Ascending aorta (tissue), 2 donors: Measurements from ENCODE around the gene NT5DC4. TPM values are rescaled to one million over a fixed set of nuclear protein-coding genes. Genes with fewer than 3 reads are reported as not detected.

Experiments used
- DNase-seq, 2 donors: peaks; one replicate each; pipeline ENCODE4 v3.0.0-alpha.2; 2019; ENCODE audit warnings: low spot score in 2 of 2
- H3K27ac ChIP-seq, 2 donors: fragments of 200-600 bp; sonication (generic); one replicate each; pipeline ENCODE4 v1.5.1; 2016 to 2017; ENCODE audit warnings: mild to moderate bottlenecking in 1 of 2
- H3K27me3 ChIP-seq: fragments of 200-600 bp; sonication (generic); one replicate; pipeline ENCODE4 v1.5.1; 2017
- H3K36me3 ChIP-seq, 2 donors: fragments of 200-600 bp; sonication (generic); one replicate each; pipeline ENCODE4 v1.5.1; 2016
- H3K4me1 ChIP-seq, 2 donors: fragments of 200-600 bp; sonication (generic); one replicate each; pipeline ENCODE4 v1.5.1; 2016 to 2017; ENCODE audit warnings: mild to moderate bottlenecking in 1 of 2
- H3K4me3 ChIP-seq, 2 donors: fragments of 200-600 bp; sonication (generic); one replicate each; pipeline ENCODE4 v1.5.1; 2016 to 2017; ENCODE audit warnings: mild to moderate bottlenecking in 1 of 2
- H3K9me3 ChIP-seq, 2 donors: fragments of 200-600 bp; sonication (generic); one replicate each; pipeline ENCODE4 v1.5.1; 2016
- CTCF ChIP-seq, 3 experiments: fragments of 200-600 bp in 2 of 3; fragments of 450-650 bp in 1 of 3; sonication (generic) in 2 of 3; IDR thresholded peaks; one replicate each; pipeline ENCODE4 v1.5.1; 2016 to 2019; ENCODE audit warnings: antibody characterized with exemption in 3 of 3, mild to moderate bottlenecking in 1 of 3, moderate library complexity in 1 of 3
- intact Hi-C: fragments of 100-400 bp; cut with DNase I; formaldehyde crosslinking; loops from one replicate; pipeline ENCODE4 v1.15.1; 2023
- total RNA-seq: library from RNA; depleted of rRNA; stranded (reverse); fragments of >200 nt; gene quantifications from one replicate; pipeline ENCODE4 v1.1.0, GENCODE V29; 2016

NT5DC4 gene
- total RNA-seq, 1 donor from 2014 or later: not detected

DNA sequence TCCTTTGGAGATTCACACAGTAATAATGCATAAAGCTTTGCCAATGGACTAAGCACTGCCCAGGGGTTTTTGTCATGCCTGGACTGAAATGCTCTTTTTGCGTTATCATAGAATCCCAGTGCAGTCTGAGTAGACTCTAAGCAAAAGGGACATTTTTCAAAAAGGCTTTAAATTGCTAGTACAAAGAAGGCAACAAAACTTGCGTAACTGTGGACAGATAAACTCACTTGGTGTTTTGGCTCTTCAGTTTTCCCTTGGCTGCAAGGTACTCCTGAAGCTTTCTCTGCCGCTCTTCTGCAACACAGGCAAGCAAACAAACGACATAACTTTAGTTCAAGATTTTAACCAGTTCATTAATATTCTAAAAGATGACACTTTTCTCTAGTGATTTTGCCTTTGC lies 41.5 kb downstream of the NT5DC4 start:
- Histone ChIP-seq H3K9me3 (no peaks in the 10 kb centered on the region), H3K36me3 (no peaks in the 10 kb centered on the region), H3K27me3 (no peaks in the 10 kb centered on the region), H3K27ac (no peak overlapping the region), H3K4me1 (peaks cover 3 to 4% of the 10 kb centered on the region in 2 donors), H3K4me3 (no peak overlapping the region)
- intact Hi-C loops: no loop called here
- DNase-seq: no peak
- TF ChIP-seq CTCF (IDR thresholded peaks at IDR 0.05): no peak

- H3K27me3 ChIP-seq: no peaks in the 10 kb centered on the region
- peaks cover 3 to 4% of the 10 kb centered on the region in 2 donors for H3K4me1 ChIP-seq
- no peak for TF ChIP-seq CTCF (IDR thresholded peaks at IDR 0.05)
- intact Hi-C loops: no loop called here
- H3K4me3 ChIP-seq: peak within 1 kb of the TSS; percentile 45 to 79
- H3K9me3 ChIP-seq: no peaks in the 10 kb centered on the region
- no peak within 1 kb of the TSS for H3K27ac ChIP-seq
- peak; percentile 90 to 97 for DNase-seq
- H3K36me3 ChIP-seq: no peaks in the 10 kb centered on the region
Measured at GRCh38 chr2:112764071-112765044, 43.5 kb downstream of the NT5DC4 start, which contains the start of gene CKAP2L. TSS of gene CKAP2L (minus strand) at chr2:112764609. CDS start at chr2:112764598, 11 bp downstream.

- Histone ChIP-seq H3K4me1 (peaks cover 3 to 4% of the 10 kb centered on the region in 2 donors), H3K27ac (no peak overlapping the region), H3K4me3 (peak overlapping the region; percentile 45 to 79), H3K36me3 (no peaks in the 10 kb centered on the region), H3K9me3 (no peaks in the 10 kb centered on the region), H3K27me3 (no peaks in the 10 kb centered on the region)
- no peak for TF ChIP-seq CTCF (IDR thresholded peaks at IDR 0.05)
- intact Hi-C loops: no loop called here
- no peak for DNase-seq
Measured at GRCh38 chr2:112765251-112765650, 44.4 kb downstream of the NT5DC4 start.

GRCh38 chr2:112767693-112768330 lies 47.0 kb downstream of the NT5DC4 start:
- Histone ChIP-seq H3K9me3 (no peaks in the 10 kb centered on the region), H3K27ac (no peak overlapping the region), H3K36me3 (no peaks in the 10 kb centered on the region), H3K4me3 (peak overlapping the region in 1 of 2 donors; percentile 30), H3K27me3 (no peaks in the 10 kb centered on the region), H3K4me1 (peaks cover 3 to 4% of the 10 kb centered on the region in 2 donors)
- no peak for TF ChIP-seq CTCF (IDR thresholded peaks at IDR 0.05)
- intact Hi-C loops: no loop called here
- DNase-seq: no peak

DNA sequence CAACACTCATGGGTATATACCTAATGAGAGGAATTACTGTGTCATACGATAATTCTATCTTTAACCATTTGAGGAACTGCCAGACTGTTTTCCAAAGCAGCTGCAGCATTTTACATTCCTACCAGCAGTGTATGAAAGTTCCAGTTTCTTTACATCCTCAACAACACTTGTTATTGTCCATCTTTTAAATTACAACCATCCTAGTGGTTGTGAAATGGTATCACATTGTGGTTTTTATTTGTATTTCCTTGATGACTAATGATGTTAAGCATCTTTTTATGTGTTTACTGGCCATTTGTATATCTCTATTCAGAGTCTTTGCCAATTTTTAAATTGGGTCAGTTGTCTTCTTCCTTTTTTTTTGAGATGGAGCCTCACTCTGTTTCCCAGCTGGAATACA lies 47.6 kb downstream of the NT5DC4 start:
- peaks cover 3 to 4% of the 10 kb centered on the region in 2 donors for H3K4me1 ChIP-seq
- H3K4me3 ChIP-seq: no peak overlapping the region
- intact Hi-C loops: no loop called here
- H3K36me3 ChIP-seq: no peaks in the 10 kb centered on the region
- H3K9me3 ChIP-seq: no peaks in the 10 kb centered on the region
- no peak for TF ChIP-seq CTCF (IDR thresholded peaks at IDR 0.05)
- no peaks in the 10 kb centered on the region for H3K27me3 ChIP-seq
- H3K27ac ChIP-seq: no peak overlapping the region
- DNase-seq: no peak
